H1 (cell line): ENCODE measurements around the gene HADHA. TPM values are rescaled to one million over a fixed set of nuclear protein-coding genes. Genes with fewer than 3 reads are reported as not detected.

ENCODE experiments used
- CTCF ChIA-PET: fragments of 300-600 bp; sonication (Branson Sonifier 250); formaldehyde crosslinking; loops from one replicate; lab custom pipeline; 2021; ENCODE audit not compliant: partially characterized antibody; lab: Charles Lee
- POLR2A ChIA-PET: fragments of 300-600 bp; sonication (Branson Sonifier 250); formaldehyde crosslinking; loops from one replicate; lab custom pipeline; 2021; ENCODE audit warnings: inconsistent platforms; ENCODE audit not compliant: partially characterized antibody; lab: Charles Lee
- DNase-seq, 2 experiments: peaks; one replicate each; pipeline versions ENCODE4 v3.0.0 to v3.0.0-alpha.2; 2010 to 2022; ENCODE audit warnings: low spot score in 2 of 2, low read depth in 1 of 2, mixed read lengths in 1 of 2
- FAIRE-seq: peaks from 2 replicates; lab custom pipeline; 2011; peaks lifted over from hg19 to GRCh38; lab: Jason Lieb, UNC
- H2AFZ ChIP-seq: 2 replicates; pipeline ENCODE4 v1.8.1; 2012; ENCODE audit warnings: low read length, inconsistent platforms
- H2AK5ac ChIP-seq: 2 replicates; pipeline ENCODE4 v1.6.1; 2013; ENCODE audit warnings: low read depth, low read length
- H2BK120ac ChIP-seq: replicated peaks from 2 replicates; pipeline ENCODE3; 2013; ENCODE audit warnings: low read depth, low read length, inconsistent platforms
- H2BK12ac ChIP-seq: 2 replicates; pipeline ENCODE4 v1.6.1; 2013; ENCODE audit warnings: low read depth, low read length
- H2BK15ac ChIP-seq: 2 replicates; pipeline ENCODE4 v1.6.1; 2013; ENCODE audit warnings: low read length
- H2BK20ac ChIP-seq: 2 replicates; pipeline ENCODE4 v1.6.1; 2013; ENCODE audit warnings: low read length
- H2BK5ac ChIP-seq: 2 replicates; pipeline ENCODE4 v1.6.1; 2013; ENCODE audit warnings: low read depth, low read length
- H3K14ac ChIP-seq: 2 replicates; pipeline ENCODE4 v1.6.1; 2013; ENCODE audit warnings: inconsistent platforms; ENCODE audit not compliant: insufficient read length
- H3K18ac ChIP-seq: 2 replicates; pipeline ENCODE4 v1.6.1; 2013; ENCODE audit warnings: low read length; ENCODE audit errors: extremely low read depth
- H3K23ac ChIP-seq: 2 replicates; pipeline ENCODE4 v1.6.1; 2013; ENCODE audit warnings: inconsistent platforms; ENCODE audit not compliant: insufficient read length
- H3K23me2 ChIP-seq: 2 replicates; pipeline ENCODE4 v1.6.1; 2013; ENCODE audit warnings: low read depth, low read length
- H3K27ac ChIP-seq: 2 replicates; pipeline ENCODE4 v1.6.1; 2011; ENCODE audit warnings: low read depth, low read length, inconsistent platforms
- H3K27me3 ChIP-seq, 4 experiments: replicated peaks in 1 of 4; 1 replicate in 1 of 4; 2 replicates in 3 of 4; pipeline versions ENCODE4 v1.6.1 to v1.8.1; 2011 to 2013; ENCODE audit warnings: low read length in 3 of 4, mild to moderate bottlenecking in 3 of 4, inconsistent platforms in 2 of 4, mixed read lengths in 2 of 4, moderate library complexity in 1 of 4; ENCODE audit not compliant: control insufficient read depth in 3 of 4, insufficient read depth in 3 of 4; ENCODE audit errors: extremely low read depth in 1 of 4
- H3K36me3 ChIP-seq, 4 experiments: 2 replicates each; pipeline versions ENCODE4 v1.6.1 to v1.8.1; 2011 to 2013; ENCODE audit warnings: mild to moderate bottlenecking in 4 of 4, low read length in 3 of 4, moderate library complexity in 2 of 4, control low read depth in 1 of 4, inconsistent platforms in 1 of 4; ENCODE audit not compliant: insufficient read depth in 4 of 4, control insufficient read depth in 2 of 4
- H3K4ac ChIP-seq: replicated peaks from 2 replicates; pipeline ENCODE3; 2013; ENCODE audit warnings: low read length, low read depth, mixed read lengths, inconsistent platforms; ENCODE audit not compliant: insufficient read length
- H3K4me1 ChIP-seq, 4 experiments: replicated peaks in 1 of 4; 1 replicate in 1 of 4; 2 replicates in 3 of 4; pipeline versions ENCODE4 v1.6.1 to v1.8.1; 2011 to 2013; ENCODE audit warnings: low read length in 3 of 4, inconsistent platforms in 2 of 4, mixed read lengths in 1 of 4; ENCODE audit not compliant: insufficient read depth in 4 of 4, control insufficient read depth in 3 of 4
- H3K4me2 ChIP-seq, 2 experiments: 2 replicates each; pipeline versions ENCODE4 v1.6.1 to v1.8.1; 2011 to 2013; ENCODE audit warnings: low read depth in 2 of 2, low read length in 2 of 2, control low read depth in 1 of 2, inconsistent platforms in 1 of 2, mild to moderate bottlenecking in 1 of 2; ENCODE audit not compliant: insufficient read depth in 1 of 2
- H3K4me3 ChIP-seq, 4 experiments: fragments of 200-600, 300-600 bp in 1 of 4; sonication (generic), shearing (Covaris generic), sonication (Bioruptor Twin) in 1 of 4; 2 replicates each; pipeline versions ENCODE4 v1.5.1 to v1.8.1; 2011 to 2016; ENCODE audit warnings: low read length in 4 of 4, low read depth in 3 of 4, control low read depth in 2 of 4, inconsistent platforms in 2 of 4, mild to moderate bottlenecking in 2 of 4, mixed read lengths in 1 of 4, moderate library complexity in 1 of 4; ENCODE audit not compliant: insufficient read depth in 2 of 4; ENCODE audit errors: extremely low read depth in 1 of 4
- H3K56ac ChIP-seq: replicated peaks from 2 replicates; pipeline ENCODE3; 2013; ENCODE audit warnings: low read depth, mild to moderate bottlenecking, mixed read lengths, low read length, inconsistent platforms; ENCODE audit not compliant: insufficient read length
- H3K79me1 ChIP-seq: 2 replicates; pipeline ENCODE4 v1.6.1; 2013; ENCODE audit warnings: low read depth, low read length, control low read depth
- H3K79me2 ChIP-seq, 2 experiments: 2 replicates each; pipeline versions ENCODE4 v1.6.1 to v1.8.1; 2012 to 2013; ENCODE audit warnings: low read length in 2 of 2, mild to moderate bottlenecking in 2 of 2, inconsistent platforms in 1 of 2; ENCODE audit not compliant: insufficient read depth in 2 of 2, control insufficient read depth in 1 of 2
- H3K9ac ChIP-seq, 4 experiments: replicated peaks in 1 of 4; 1 replicate in 1 of 4; 2 replicates in 3 of 4; pipeline versions ENCODE4 v1.6.1 to v1.8.1; 2011 to 2013; ENCODE audit warnings: low read depth in 3 of 4, low read length in 3 of 4, control low read depth in 2 of 4, mild to moderate bottlenecking in 2 of 4, moderate library complexity in 2 of 4, inconsistent platforms in 1 of 4; ENCODE audit errors: extremely low read depth in 1 of 4
- H3K9me3 ChIP-seq, 2 experiments: 2 replicates each; pipeline versions ENCODE4 v1.6.1 to v1.8.1; 2012 to 2013; ENCODE audit warnings: mild to moderate bottlenecking in 2 of 2, moderate library complexity in 2 of 2, control low read depth in 1 of 2, inconsistent platforms in 1 of 2, low read depth in 1 of 2, low read length in 1 of 2, mixed read lengths in 1 of 2; ENCODE audit not compliant: insufficient read depth in 2 of 2
- H4K20me1 ChIP-seq, 2 experiments: replicated peaks in 1 of 2; 2 replicates each; pipeline versions ENCODE3 to v1.8.1; 2011 to 2013; ENCODE audit warnings: inconsistent platforms in 2 of 2, low read length in 2 of 2, mild to moderate bottlenecking in 1 of 2; ENCODE audit not compliant: insufficient read depth in 2 of 2, control insufficient read depth in 1 of 2
- H4K5ac ChIP-seq: 2 replicates; pipeline ENCODE4 v1.6.1; 2013; ENCODE audit warnings: low read length, low read depth, mixed read lengths, inconsistent platforms; ENCODE audit not compliant: insufficient read length
- H4K8ac ChIP-seq: 2 replicates; pipeline ENCODE4 v1.8.0; 2013; ENCODE audit warnings: mild to moderate bottlenecking, moderate library complexity, low read length, inconsistent platforms; ENCODE audit not compliant: insufficient read depth; ENCODE audit errors: extremely low read depth
- H4K91ac ChIP-seq: replicated peaks from 2 replicates; pipeline ENCODE3; 2013; ENCODE audit warnings: low read length, mixed read lengths, inconsistent platforms; ENCODE audit not compliant: insufficient read length
- ASH2L ChIP-seq: fragments of 200-600, 300-600 bp; sonication (generic); IDR thresholded peaks from one replicate; pipeline ENCODE4 v1.7.1; 2017; ENCODE audit warnings: low read length
- BACH1 ChIP-seq: IDR thresholded peaks from 2 replicates; pipeline ENCODE4 v1.6.1; 2012; ENCODE audit warnings: low read length, improper control_type of control experiment
- CHD2 ChIP-seq: IDR thresholded peaks from 2 replicates; pipeline ENCODE4 v1.6.1; 2012; ENCODE audit warnings: low read length, improper control_type of control experiment
- GTF2F1 ChIP-seq: IDR thresholded peaks from 2 replicates; pipeline ENCODE4 v1.6.1; 2012; ENCODE audit warnings: low read depth, low read length, improper control_type of control experiment, borderline replicate concordance
- HDAC2 ChIP-seq, 2 experiments: fragments of 300-600 bp in 1 of 2; sonication (generic) in 1 of 2; IDR thresholded peaks; 2 replicates each; pipeline ENCODE4 v1.6.1; 2011 to 2012; ENCODE audit warnings: low read depth in 2 of 2, low read length in 2 of 2, mild to moderate bottlenecking in 2 of 2, moderate library complexity in 2 of 2, borderline replicate concordance in 1 of 2, inconsistent platforms in 1 of 2
- SP4 ChIP-seq: IDR thresholded peaks from 2 replicates; pipeline ENCODE4 v1.6.1; 2012; ENCODE audit warnings: low read length, inconsistent platforms
- SUZ12 ChIP-seq: fragments of 200-600 bp; sonication (generic); IDR thresholded peaks from 2 replicates; pipeline ENCODE4 v1.6.1; 2012; ENCODE audit warnings: mild to moderate bottlenecking, inconsistent platforms, low read length, moderate library complexity, mixed read lengths
- WGBS, 2 experiments: shearing (Covaris generic) in 1 of 2; methylation state at CpG; one replicate each; pipeline versions ENCODE4 v1.1.6 to v1.1.7; 2013 to 2015; ENCODE audit warnings: low lambda C conversion rate in 2 of 2, mixed read lengths in 2 of 2, inconsistent platforms in 1 of 2, low coverage in 1 of 2, missing lambda C conversion rate in 1 of 2; ENCODE audit not compliant: insufficient replicate concordance in 2 of 2, insufficient coverage in 1 of 2, insufficient read length in 1 of 2; ENCODE audit errors: extremely low coverage in 1 of 2, missing lambda C conversion rate in 1 of 2; 5-methylcytosine and 5-hydroxymethylcytosine counted together
- polyA plus RNA-seq, 7 experiments: library from polyadenylated mRNA; depleted of rRNA in 3 of 7; stranded (reverse) in 5 of 7; unstranded in 2 of 7; fragments of >200 nt in 5 of 7; fragments of 200-250 nt in 2 of 7; gene quantifications; 1 replicate in 5 of 7; 2 replicates in 1 of 7; 4 replicates in 1 of 7; pipeline versions ENCODE4 v1.2.1 to v1.2.3, GENCODE V29; 2011 to 2013; ENCODE audit warnings: missing spikeins in 2 of 7, mixed read lengths in 2 of 7
- total RNA-seq: library from RNA; stranded (reverse); fragmentation: NEBNext Ultra II Directional; extraction: Animal tissue kit (Norgen Biotek cat#: 25700); gene quantifications from 2 replicates; pipeline ENCODE4 v1.2.1, GENCODE V29; 2021
- TF ChIP-seq, protein P1 (sequence below): IDR thresholded peaks from 2 replicates; pipeline ENCODE4 v1.6.1; 2012; ENCODE audit warnings: low read length, inconsistent platforms
- TF ChIP-seq, protein P2 (sequence below): IDR thresholded peaks from 2 replicates; pipeline ENCODE4 v1.6.1; 2011; ENCODE audit warnings: low read depth, mild to moderate bottlenecking, low read length; ENCODE audit not compliant: insufficient read depth

HADHA gene
- total and polyA plus RNA-seq, 2 of the 8 experiments (the other 6 are each of a cell fraction or from before 2014, with no cell fraction given) = 64.6 to 131 TPM

DNA sequence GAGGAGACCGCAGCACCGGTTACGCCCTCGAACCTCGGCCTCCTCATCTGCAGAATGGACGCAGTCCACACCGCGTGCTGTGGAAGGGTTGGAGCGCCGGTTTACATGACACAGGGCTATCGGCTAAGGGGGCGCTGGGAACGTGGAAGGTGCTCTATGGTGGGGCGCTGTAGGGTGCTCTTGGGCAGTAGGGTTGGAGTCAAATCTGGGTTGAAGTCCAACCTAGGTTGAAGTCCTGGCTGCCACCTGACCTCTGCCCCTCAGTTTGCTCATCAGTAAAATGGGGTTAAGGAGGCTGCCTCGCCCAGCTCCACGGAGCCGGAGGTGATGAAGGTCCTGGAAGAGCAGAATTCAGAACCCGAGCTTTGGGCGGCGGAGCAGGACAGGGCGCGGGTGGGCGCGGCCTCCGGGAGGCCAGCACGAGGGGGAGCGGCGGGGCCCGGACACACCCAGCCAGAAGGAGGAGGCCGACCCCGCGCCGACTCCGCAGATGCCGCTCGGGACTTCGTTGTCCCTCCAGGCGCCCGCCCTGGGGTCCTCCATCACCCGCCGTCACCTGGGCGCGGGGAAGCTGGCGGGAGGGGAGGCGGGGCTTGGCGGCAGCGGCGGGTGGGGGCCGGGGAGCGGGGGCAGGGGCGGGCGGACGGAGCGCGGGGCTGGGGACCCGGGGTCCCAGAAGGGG lies 72.1 kb downstream of the HADHA start:
- Histone ChIP-seq H3K79me1 (peaks cover 8% of the 10 kb centered on the region), H3K4ac (peak overlapping the region; percentile 77), H4K8ac (no peak overlapping the region), H4K20me1 (peaks cover 2 to 20% of the 10 kb centered on the region in 2 experiments), H3K4me3 (peak overlapping the region; percentile 30 to 74 (median 56); a peak in 7 of 8 replicates), H2BK15ac (peak overlapping the region; percentile 72; the same call in 1 of the 2 replicates), H2BK20ac (0 out of 2 replicates have a peak overlapping the region, but pooled peaks have one; percentile 48), H3K23me2 (peaks cover 9% of the 10 kb centered on the region), H2AFZ (no peak overlapping the region), H3K23ac (no peak overlapping the region), H2BK5ac (no peak overlapping the region), H3K14ac (no peak overlapping the region), H3K27ac (no peak overlapping the region), H2BK12ac (0 out of 2 replicates have a peak overlapping the region, but pooled peaks have one; percentile 60), H2BK120ac (no peak overlapping the region), H3K9me3 (no peaks in the 10 kb centered on the region), H3K56ac (peak overlapping the region; percentile 30), H3K79me2 (peaks cover 0 to 11% of the 10 kb centered on the region in 2 experiments; a peak in 1 of 4 replicates), H4K91ac (no peak overlapping the region), H3K27me3 (peaks cover 0 to 2% (median 0%) of the 10 kb centered on the region in 4 experiments; a peak in 3 of 7 replicates), H3K36me3 (peaks cover 0 to 8% (median 2%) of the 10 kb centered on the region in 4 experiments; a peak in 3 of 8 replicates), H2AK5ac (no peak overlapping the region), H3K4me2 (peak overlapping the region; percentile 35 to 57; a peak in 3 of 4 replicates), H3K4me1 (peaks cover 4 to 15% (median 6%) of the 10 kb centered on the region in 4 experiments; a peak in 5 of 7 replicates), H4K5ac (no peak overlapping the region), H3K9ac (no peak overlapping the region; a peak in 1 of 7 replicates), H3K18ac (peak overlapping the region; percentile 48)
- CTCF ChIA-PET = interaction anchor here (0.6 to 2.8 kb wide), 16 partner anchors 9 to 298 kb away, joined by 3 to 16 read pairs (median 3); partner anchors contain the start of gene ADGRF3
- POLR2A ChIA-PET = interaction anchor here (0.6 to 7.3 kb wide), 5 partner anchors 15 to 471 kb away, joined by 3 to 65 read pairs (median 3); partner anchors contain the start of gene RAB10
- WGBS, 2 experiments = 46% methylated on average over 17 of the region's 56 CpGs; no CpG with 5 or more reads in 1 of the 2 experiments
- DNase-seq (no peak), FAIRE-seq (no peak)
- TF ChIP-seq GTF2F1 (no peak), CHD2 (no peak), SP4 (no peak), ASH2L (no peak), BACH1 (0 out of 2 replicates have a peak, but pooled peaks have one; percentile 16), SUZ12 (no peak), HDAC2 (IDR thresholded peaks at IDR 0.05; ENCODE audit: borderline replicate concordance in 1 of 2, low read depth in 2 of 2, low read length in 2 of 2) (peak in 1 of 2 experiments; percentile 97; a peak in 2 of 4 replicates)
- TF ChIP-seq, protein P1, sequence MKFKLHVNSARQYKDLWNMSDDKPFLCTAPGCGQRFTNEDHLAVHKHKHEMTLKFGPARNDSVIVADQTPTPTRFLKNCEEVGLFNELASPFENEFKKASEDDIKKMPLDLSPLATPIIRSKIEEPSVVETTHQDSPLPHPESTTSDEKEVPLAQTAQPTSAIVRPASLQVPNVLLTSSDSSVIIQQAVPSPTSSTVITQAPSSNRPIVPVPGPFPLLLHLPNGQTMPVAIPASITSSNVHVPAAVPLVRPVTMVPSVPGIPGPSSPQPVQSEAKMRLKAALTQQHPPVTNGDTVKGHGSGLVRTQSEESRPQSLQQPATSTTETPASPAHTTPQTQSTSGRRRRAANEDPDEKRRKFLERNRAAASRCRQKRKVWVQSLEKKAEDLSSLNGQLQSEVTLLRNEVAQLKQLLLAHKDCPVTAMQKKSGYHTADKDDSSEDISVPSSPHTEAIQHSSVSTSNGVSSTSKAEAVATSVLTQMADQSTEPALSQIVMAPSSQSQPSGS = no peak
- TF ChIP-seq, protein P2, sequence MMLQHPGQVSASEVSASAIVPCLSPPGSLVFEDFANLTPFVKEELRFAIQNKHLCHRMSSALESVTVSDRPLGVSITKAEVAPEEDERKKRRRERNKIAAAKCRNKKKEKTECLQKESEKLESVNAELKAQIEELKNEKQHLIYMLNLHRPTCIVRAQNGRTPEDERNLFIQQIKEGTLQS = no peak
